ENCODE data around the gene ERBB4.
"Not testable (repeated sequence)": the region's sequence is repeated elsewhere in the genome, so short reads cannot be mapped to it uniquely, and the experiment has no call there.

GRCh38 chr2:212106536-212106935, 432.1 kb downstream of the ERBB4 start:
- not testable (repeated sequence) for TF ChIP-seq CTCF, POLR2A (IDR thresholded peaks at IDR 0.05)

All from prostate gland (tissue), 2 donors.